PC-9 (cell line): ENCODE measurements around the gene SURF4. TPM values are rescaled to one million over a fixed set of nuclear protein-coding genes. Genes with fewer than 3 reads are reported as not detected.
A peak's percentile ranks its signal among the peaks of the same experiment; 100 is the strongest.

Experiments
- BruUV-seq: library from RNA; stranded (reverse); fragments of 400-500 nt; replicated peaks from 2 replicates; lab custom pipeline; 2021; lab: Mats Ljungman, UMichigan
- CTCF ChIA-PET: fragments of 300-600 bp; sonication (Branson Sonifier 250); formaldehyde crosslinking; loops from one replicate; lab custom pipeline; 2022; ENCODE audit warnings: antibody characterized with exemption; lab: Charles Lee
- POLR2A ChIA-PET: fragments of 300-600 bp; sonication (Branson Sonifier 250); formaldehyde crosslinking; loops from one replicate; lab custom pipeline; 2022; ENCODE audit warnings: antibody characterized with exemption; ENCODE audit not compliant: unreplicated experiment; lab: Charles Lee
- DNase-seq, 2 experiments: peaks; one replicate each; pipeline versions ENCODE4 v3.0.0 to v3.0.0-alpha.2; 2015 to 2022; ENCODE audit warnings: mixed read lengths in 1 of 2
- H2AFZ ChIP-seq: fragments of 200-600 bp; sonication (generic); 2 replicates; pipeline ENCODE4 v1.8.1; 2017; ENCODE audit warnings: antibody characterized with exemption
- H3F3A ChIP-seq: fragments of 200-600 bp; sonication (generic); 2 replicates; pipeline ENCODE4 v1.8.1; 2017; ENCODE audit warnings: antibody characterized with exemption, mild to moderate bottlenecking, low read depth; ENCODE audit not compliant: insufficient read depth
- H3K27ac ChIP-seq: fragments of 200-600 bp; sonication (generic); 2 replicates; pipeline ENCODE4 v1.6.1; 2016; ENCODE audit warnings: mixed run types
- H3K27me3 ChIP-seq: fragments of 200-600 bp; sonication (generic); 2 replicates; pipeline ENCODE4 v1.6.1; 2016; ENCODE audit warnings: low read depth, mixed run types; ENCODE audit not compliant: insufficient read depth
- H3K36me3 ChIP-seq: fragments of 200-600 bp; sonication (generic); 2 replicates; pipeline ENCODE4 v1.6.1; 2016; ENCODE audit warnings: low read depth, mixed run types
- H3K4me1 ChIP-seq: fragments of 200-600 bp; sonication (generic); replicated peaks from 2 replicates; pipeline ENCODE4 v1.6.1; 2016; ENCODE audit warnings: mixed run types; ENCODE audit not compliant: insufficient read depth
- H3K4me2 ChIP-seq: fragments of 200-600 bp; sonication (generic); 2 replicates; pipeline ENCODE4 v1.6.1; 2017; ENCODE audit warnings: mixed run types
- H3K4me3 ChIP-seq: fragments of 200-600 bp; sonication (generic); 2 replicates; pipeline ENCODE4 v1.6.1; 2016; ENCODE audit warnings: mixed run types
- H3K79me2 ChIP-seq: fragments of 200-600 bp; sonication (generic); 2 replicates; pipeline ENCODE4 v1.6.1; 2017; ENCODE audit warnings: low read depth, mixed run types
- H3K9me2 ChIP-seq: fragments of 200-600 bp; sonication (generic); 2 replicates; pipeline ENCODE4 v1.8.1; 2017; ENCODE audit warnings: mild to moderate bottlenecking; ENCODE audit not compliant: insufficient read depth
- H3K9me3 ChIP-seq: fragments of 200-600 bp; sonication (generic); 2 replicates; pipeline ENCODE4 v1.8.1; 2016; ENCODE audit warnings: low read depth; ENCODE audit not compliant: insufficient read depth
- H4K20me1 ChIP-seq: fragments of 200-600 bp; sonication (generic); 2 replicates; pipeline ENCODE4 v1.8.1; 2017; ENCODE audit not compliant: insufficient read depth
- EZH2 ChIP-seq: fragments of 200-600 bp; sonication (generic); IDR thresholded peaks from 2 replicates; pipeline ENCODE4 v1.8.0; 2017; ENCODE audit warnings: antibody characterized with exemption, low read depth
- intact Hi-C: fragments of 100-400 bp; cut with micrococcal nuclease; formaldehyde crosslinking; loops from one replicate; pipeline ENCODE4 v1.10.0; 2022; ENCODE audit not compliant: unreplicated experiment
- total RNA-seq: library from RNA; stranded (reverse); gene quantifications from 2 replicates; pipeline ENCODE4 v1.2.3, GENCODE V29; 2021
- TF ChIP-seq, protein P1 (sequence below): fragments of 200-600 bp; sonication (generic); conservative IDR thresholded peaks from 2 replicates; pipeline ENCODE4 v1.6.1; 2017; ENCODE audit warnings: mixed run types, antibody characterized with exemption, mild to moderate bottlenecking, moderate library complexity

The SURF4 gene
- total RNA-seq, 1 experiment from 2014 or later: 199 TPM

- H4K20me1 ChIP-seq: peaks cover 4% of the 10 kb centered on the region; the same call in 1 of the 2 replicates
- ChIA-PET CTCF (interaction anchor here (0.6 to 0.7 kb wide), 2 partner anchors 1037 to 1129 kb away, joined by 3 to 5 read pairs; no protein-coding TSS in a partner anchor), POLR2A (no interaction called here)
- H3K4me1 ChIP-seq: peaks cover 8% of the 10 kb centered on the region
- H3K27ac ChIP-seq: no peak overlapping the region
- no peak overlapping the region for H2AFZ ChIP-seq
- H3K79me2 ChIP-seq: peaks cover 37% of the 10 kb centered on the region
- peak overlapping the region; percentile 74; the same call in 1 of the 2 replicates for H3K4me2 ChIP-seq
- H3F3A ChIP-seq: peaks cover 21% of the 10 kb centered on the region
- TF ChIP-seq, protein P1, sequence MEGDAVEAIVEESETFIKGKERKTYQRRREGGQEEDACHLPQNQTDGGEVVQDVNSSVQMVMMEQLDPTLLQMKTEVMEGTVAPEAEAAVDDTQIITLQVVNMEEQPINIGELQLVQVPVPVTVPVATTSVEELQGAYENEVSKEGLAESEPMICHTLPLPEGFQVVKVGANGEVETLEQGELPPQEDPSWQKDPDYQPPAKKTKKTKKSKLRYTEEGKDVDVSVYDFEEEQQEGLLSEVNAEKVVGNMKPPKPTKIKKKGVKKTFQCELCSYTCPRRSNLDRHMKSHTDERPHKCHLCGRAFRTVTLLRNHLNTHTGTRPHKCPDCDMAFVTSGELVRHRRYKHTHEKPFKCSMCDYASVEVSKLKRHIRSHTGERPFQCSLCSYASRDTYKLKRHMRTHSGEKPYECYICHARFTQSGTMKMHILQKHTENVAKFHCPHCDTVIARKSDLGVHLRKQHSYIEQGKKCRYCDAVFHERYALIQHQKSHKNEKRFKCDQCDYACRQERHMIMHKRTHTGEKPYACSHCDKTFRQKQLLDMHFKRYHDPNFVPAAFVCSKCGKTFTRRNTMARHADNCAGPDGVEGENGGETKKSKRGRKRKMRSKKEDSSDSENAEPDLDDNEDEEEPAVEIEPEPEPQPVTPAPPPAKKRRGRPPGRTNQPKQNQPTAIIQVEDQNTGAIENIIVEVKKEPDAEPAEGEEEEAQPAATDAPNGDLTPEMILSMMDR: no peak
- no peak for TF ChIP-seq EZH2
- no peaks in the 10 kb centered on the region for H3K9me3 ChIP-seq
- no peaks in the 10 kb centered on the region; the same call in 1 of the 2 replicates for H3K36me3 ChIP-seq
- BruUV-seq: no TSS peak
- H3K9me2 ChIP-seq: no peaks in the 10 kb centered on the region
- H3K27me3 ChIP-seq: 0 out of 2 replicates have a peak, but pooled peaks cover under 1% of the 10 kb centered on the region
- DNase-seq: no peak
- intact Hi-C loops: no loop called here
- H3K4me3 ChIP-seq: no peak overlapping the region
Observed at GRCh38 chr9:133419005-133419404, 43.1 kb upstream of the SURF4 start.

DNA sequence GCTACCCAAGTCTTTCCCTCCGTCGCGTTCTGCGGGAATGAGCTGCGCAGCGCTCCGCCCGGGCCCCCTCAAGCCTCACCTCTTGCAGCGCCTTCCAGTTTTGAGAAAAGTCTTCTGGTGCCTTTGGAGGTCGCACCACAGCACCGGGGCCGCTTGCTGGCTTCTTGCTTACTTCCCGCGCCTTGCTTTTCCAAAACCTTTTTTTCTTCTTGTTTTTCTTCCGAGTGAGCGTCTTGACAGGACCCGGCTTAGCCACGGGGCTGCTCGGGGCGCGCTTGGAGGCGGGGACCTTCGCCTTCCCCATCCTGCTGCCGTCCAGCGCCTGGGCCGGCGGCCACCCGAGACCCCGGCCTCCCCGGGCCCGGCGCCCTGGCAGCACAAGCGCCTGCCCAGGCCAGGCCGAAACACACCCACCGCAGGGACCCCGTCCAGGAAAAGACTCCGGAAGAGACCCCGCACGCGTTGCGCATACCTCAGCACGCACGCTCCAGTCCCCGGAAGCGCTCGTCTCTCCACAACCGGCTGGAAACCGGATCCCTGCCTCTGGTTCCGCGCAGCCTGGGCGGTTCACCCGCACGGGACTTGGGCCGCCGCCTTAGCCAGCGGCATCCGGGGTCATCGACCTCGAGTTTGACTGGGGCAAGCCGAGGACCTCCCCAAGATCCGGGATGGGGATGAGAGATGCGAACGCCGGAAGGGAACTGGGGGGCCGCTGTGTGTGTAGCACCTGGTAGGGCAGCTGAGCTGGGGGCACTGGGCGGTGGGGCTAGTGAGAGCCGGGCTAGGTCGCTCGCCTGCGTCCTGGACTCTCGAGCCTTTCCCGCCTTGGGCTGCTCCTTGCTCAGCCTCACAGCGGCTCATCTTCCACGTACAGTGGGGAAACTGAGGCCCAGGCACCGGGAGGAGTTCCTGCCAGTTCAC is 41.9 kb upstream of the SURF4 start, which contains the start of gene REXO4:
TSS of gene REXO4 (minus strand) at position 470 of the 921 bp plus-strand sequence. CDS start at position 304, 166 bp downstream.
- intact Hi-C loops: no loop called here
- no peak for TF ChIP-seq EZH2
- TF ChIP-seq, protein P1: no peak
- CTCF ChIA-PET: interaction anchor here (0.5 to 0.7 kb wide), 3 partner anchors 67 to 1039 kb away, joined by 3 to 5 read pairs (median 4); no protein-coding TSS in a partner anchor
- Histone ChIP-seq H3K27ac (peak within 1 kb of the TSS; percentile 57), H3K27me3 (no peaks in the 10 kb centered on the region), H3F3A (peaks cover 21% of the 10 kb centered on the region), H2AFZ (peak within 1 kb of the TSS; percentile 98), H3K4me2 (peak within 1 kb of the TSS; percentile 74), H3K79me2 (peaks cover 46% of the 10 kb centered on the region), H3K9me3 (no peaks in the 10 kb centered on the region), H4K20me1 (peaks cover 15% of the 10 kb centered on the region), H3K4me1 (peaks cover 8% of the 10 kb centered on the region), H3K36me3 (no peaks in the 10 kb centered on the region; the same call in 1 of the 2 replicates), H3K9me2 (no peaks in the 10 kb centered on the region), H3K4me3 (peak within 1 kb of the TSS; percentile 98)
- BruUV-seq: TSS peak; percentile 57
- peak; percentile 71 to 87 for DNase-seq
- POLR2A ChIA-PET: interaction anchor here (0.7 kb wide), 1 partner anchor 32 kb away, joined by 3 read pairs; no protein-coding TSS in a partner anchor

- H3K4me1 ChIP-seq: peaks cover 8% of the 10 kb centered on the region
- no peak overlapping the region for H3K4me2 ChIP-seq
- no peak overlapping the region for H2AFZ ChIP-seq
- H3K79me2 ChIP-seq: peaks cover 46% of the 10 kb centered on the region
- no peak overlapping the region for H3K27ac ChIP-seq
- no peaks in the 10 kb centered on the region for H3K27me3 ChIP-seq
- intact Hi-C loops: no loop called here
- TF ChIP-seq EZH2: no peak
- TF ChIP-seq, protein P1: no peak
- H3K4me3 ChIP-seq: no peak overlapping the region
- DNase-seq: no peak
- H3K9me2 ChIP-seq: no peaks in the 10 kb centered on the region
- BruUV-seq: no TSS peak
- H3K9me3 ChIP-seq: no peaks in the 10 kb centered on the region
- H3F3A ChIP-seq: peaks cover 17% of the 10 kb centered on the region
- ChIA-PET POLR2A (no interaction called here), CTCF (no interaction called here)
- H4K20me1 ChIP-seq: peaks cover 21% of the 10 kb centered on the region
- H3K36me3 ChIP-seq: no peaks in the 10 kb centered on the region; the same call in 1 of the 2 replicates
Observed at GRCh38 chr9:133415170-133415569, 39.3 kb upstream of the SURF4 start.
